NT2/D1 (cell line): ENCODE measurements around the gene MUC16.

ENCODE experiments used
- YY1 ChIP-seq: IDR thresholded peaks from 2 replicates; pipeline ENCODE4 v1.6.1; 2011; ENCODE audit not compliant: insufficient read length, insufficient read depth
- ZNF274 ChIP-seq: IDR thresholded peaks from 2 replicates; pipeline ENCODE4 v1.6.1; 2011; ENCODE audit warnings: mild to moderate bottlenecking, low read depth, low read length

- no peak for TF ChIP-seq YY1
- no peak for TF ChIP-seq ZNF274
Measured at GRCh38 chr19:9013988-9014387, 3.8 kb upstream of the MUC16 start.
